Gastrocnemius medialis (tissue), 4 donors: ENCODE results near the gene MTCL1.

Experiments used
- POLR2A ChIP-seq, 2 donors: fragments of 450-650 bp; IDR thresholded peaks; one replicate each; pipeline ENCODE4 v1.6.1; 2017; ENCODE audit warnings: antibody characterized with exemption in 2 of 2, mild to moderate bottlenecking in 2 of 2, moderate library complexity in 2 of 2
- TF ChIP-seq, protein P1 (sequence below), 5 experiments: fragments of 450-650 bp in 3 of 5; fragments of 200-600 bp in 2 of 5; sonication (generic) in 2 of 5; IDR thresholded peaks in 4 of 5; conservative IDR thresholded peaks in 1 of 5; 1 replicate in 4 of 5; 2 replicates in 1 of 5; pipeline ENCODE4 v1.5.1; 2016 to 2019; ENCODE audit warnings: antibody characterized with exemption in 5 of 5, mild to moderate bottlenecking in 3 of 5, moderate library complexity in 3 of 5

DNA sequence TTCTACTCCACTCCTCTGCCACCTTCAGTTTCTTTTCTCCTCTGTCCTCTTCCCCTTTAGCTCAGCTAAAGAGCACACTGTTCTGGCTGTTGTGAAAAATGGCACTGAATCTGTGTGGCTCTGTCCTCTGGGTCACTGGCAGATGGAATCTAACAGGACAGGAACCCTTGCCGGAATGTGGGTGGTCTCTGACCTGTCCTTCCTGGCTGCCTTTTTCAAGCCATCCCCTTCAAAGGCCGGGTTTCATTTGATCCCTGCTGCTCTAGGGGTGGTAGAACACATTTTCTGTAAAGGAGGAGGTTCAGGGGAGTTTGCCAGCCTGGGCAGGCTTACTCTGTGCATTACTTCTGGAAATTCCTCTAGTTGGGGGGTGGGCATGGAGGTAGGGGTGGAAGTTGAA is 29.9 kb downstream of the MTCL1 start:
- TF ChIP-seq, protein P1, sequence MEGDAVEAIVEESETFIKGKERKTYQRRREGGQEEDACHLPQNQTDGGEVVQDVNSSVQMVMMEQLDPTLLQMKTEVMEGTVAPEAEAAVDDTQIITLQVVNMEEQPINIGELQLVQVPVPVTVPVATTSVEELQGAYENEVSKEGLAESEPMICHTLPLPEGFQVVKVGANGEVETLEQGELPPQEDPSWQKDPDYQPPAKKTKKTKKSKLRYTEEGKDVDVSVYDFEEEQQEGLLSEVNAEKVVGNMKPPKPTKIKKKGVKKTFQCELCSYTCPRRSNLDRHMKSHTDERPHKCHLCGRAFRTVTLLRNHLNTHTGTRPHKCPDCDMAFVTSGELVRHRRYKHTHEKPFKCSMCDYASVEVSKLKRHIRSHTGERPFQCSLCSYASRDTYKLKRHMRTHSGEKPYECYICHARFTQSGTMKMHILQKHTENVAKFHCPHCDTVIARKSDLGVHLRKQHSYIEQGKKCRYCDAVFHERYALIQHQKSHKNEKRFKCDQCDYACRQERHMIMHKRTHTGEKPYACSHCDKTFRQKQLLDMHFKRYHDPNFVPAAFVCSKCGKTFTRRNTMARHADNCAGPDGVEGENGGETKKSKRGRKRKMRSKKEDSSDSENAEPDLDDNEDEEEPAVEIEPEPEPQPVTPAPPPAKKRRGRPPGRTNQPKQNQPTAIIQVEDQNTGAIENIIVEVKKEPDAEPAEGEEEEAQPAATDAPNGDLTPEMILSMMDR (IDR thresholded peaks at IDR 0.05 in 4 of 5, conservative IDR thresholded peaks at IDR 0.05 in 1 of 5), result no peak
- no peak for TF ChIP-seq POLR2A (IDR thresholded peaks at IDR 0.05)
